Ishikawa (cell line): ENCODE data around the gene COX19.

ENCODE experiments used
- CEBPB ChIP-seq: IDR thresholded peaks from 2 replicates; pipeline ENCODE4 v1.6.1; 2012
- CREB1 ChIP-seq: IDR thresholded peaks from 2 replicates; pipeline ENCODE4 v1.6.1; 2012; ENCODE audit warnings: low read depth
- EGR1 ChIP-seq: IDR thresholded peaks from 2 replicates; pipeline ENCODE4 v1.6.1; 2012
- EP300 ChIP-seq: IDR thresholded peaks from 2 replicates; pipeline ENCODE4 v1.6.1; 2012; ENCODE audit warnings: borderline replicate concordance
- FOXM1 ChIP-seq: IDR thresholded peaks from 2 replicates; pipeline ENCODE4 v1.6.1; 2012; ENCODE audit warnings: low read depth, borderline replicate concordance
- MAX ChIP-seq: IDR thresholded peaks from 2 replicates; pipeline ENCODE4 v1.6.1; 2012
- NFIC ChIP-seq: IDR thresholded peaks from 2 replicates; pipeline ENCODE4 v1.6.1; 2012
- RAD21 ChIP-seq: IDR thresholded peaks from 2 replicates; pipeline ENCODE4 v1.6.1; 2012; ENCODE audit warnings: low read depth
- REST ChIP-seq: IDR thresholded peaks from 2 replicates; pipeline ENCODE4 v1.6.1; 2012; ENCODE audit warnings: low read depth, mild to moderate bottlenecking
- TAF1 ChIP-seq: IDR thresholded peaks from 2 replicates; pipeline ENCODE4 v1.6.1; 2012; ENCODE audit warnings: low read depth, mild to moderate bottlenecking
- TCF12 ChIP-seq: IDR thresholded peaks from 2 replicates; pipeline ENCODE4 v1.6.1; 2012; ENCODE audit warnings: low read depth
- TEAD4 ChIP-seq: IDR thresholded peaks from 2 replicates; pipeline ENCODE4 v1.6.1; 2012
- USF1 ChIP-seq: IDR thresholded peaks from 2 replicates; pipeline ENCODE4 v1.6.1; 2012
- YY1 ChIP-seq: IDR thresholded peaks from 2 replicates; pipeline ENCODE4 v1.6.1; 2012; ENCODE audit warnings: low read depth
- ZBTB7A ChIP-seq: IDR thresholded peaks from 2 replicates; pipeline ENCODE4 v1.6.1; 2012; ENCODE audit warnings: low read depth

The COX19 gene

GRCh38 chr7:981793-982510, 6.6 kb upstream of the COX19 start:
- no peak for TF ChIP-seq ZBTB7A
- TF ChIP-seq CEBPB: no peak
- TF ChIP-seq CREB1: no peak
- TF ChIP-seq EP300: no peak
- TF ChIP-seq TEAD4: no peak
- TF ChIP-seq MAX: no peak

- TF ChIP-seq TEAD4 (peak; percentile 70; the same call in 1 of the 2 replicates), EP300 (no peak), YY1 (no peak), ZBTB7A (0 out of 2 replicates have a peak, but pooled peaks have one; percentile 61), TCF12 (peak; percentile 30; the same call in 1 of the 2 replicates), NFIC (peak; percentile 87), TAF1 (no peak), USF1 (no peak), RAD21 (peak; percentile 18; the same call in 1 of the 2 replicates)
Observed at GRCh38 chr7:979886-980571, 4.7 kb upstream of the COX19 start.

GRCh38 chr7:979151-979550, 3.8 kb upstream of the COX19 start:
- no peak for TF ChIP-seq EGR1
- TF ChIP-seq NFIC: no peak
- TF ChIP-seq TAF1: no peak
- no peak for TF ChIP-seq MAX
- no peak for TF ChIP-seq ZBTB7A
- TF ChIP-seq CREB1: no peak
- no peak for TF ChIP-seq TCF12
- no peak for TF ChIP-seq TEAD4
- no peak for TF ChIP-seq USF1
- TF ChIP-seq REST: no peak
- no peak for TF ChIP-seq FOXM1
- no peak for TF ChIP-seq CEBPB

GRCh38 chr7:978416-979091, 3.2 kb upstream of the COX19 start:
- TF ChIP-seq REST: no peak
- no peak for TF ChIP-seq EP300
- no peak for TF ChIP-seq YY1
- no peak for TF ChIP-seq ZBTB7A
- TF ChIP-seq TAF1: no peak
- no peak for TF ChIP-seq RAD21
- no peak for TF ChIP-seq USF1
- TF ChIP-seq EGR1: no peak
- no peak for TF ChIP-seq TCF12

GRCh38 chr7:978049-978346, 2.6 kb upstream of the COX19 start:
- TF ChIP-seq CREB1 (no peak), TCF12 (no peak), MAX (no peak)
